ENCODE measurements around the gene LACC1.

DNA sequence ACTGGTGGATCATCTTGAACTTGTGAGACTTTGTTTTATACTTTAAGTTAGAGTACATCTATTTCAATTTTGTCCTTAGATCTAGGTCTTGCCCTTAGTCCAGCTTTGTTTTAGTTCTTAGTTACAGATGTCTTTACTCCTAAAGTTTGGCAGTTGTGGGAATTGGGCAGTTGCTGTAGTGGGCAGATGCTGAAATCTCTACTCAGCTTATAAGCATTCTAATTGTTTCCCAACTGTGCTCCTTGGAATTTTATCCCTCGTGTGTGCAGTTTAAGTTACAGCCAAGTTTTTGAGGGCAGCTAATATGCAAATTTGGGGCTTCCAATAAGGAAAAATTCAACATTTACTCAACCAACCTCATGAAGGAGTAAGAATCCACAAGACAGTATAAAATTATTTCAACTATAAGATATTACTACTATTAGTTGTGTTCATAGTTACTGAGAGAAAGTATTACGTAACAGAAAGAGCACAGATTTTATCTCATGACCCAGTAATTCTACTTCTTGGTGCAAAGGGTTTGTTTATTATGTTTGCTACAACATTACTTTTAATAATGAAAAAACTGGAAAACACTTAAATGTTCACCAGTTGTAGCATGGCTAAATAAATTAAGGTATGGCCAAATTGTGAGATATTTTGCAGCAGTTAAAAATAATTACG is 33.1 kb upstream of the LACC1 start:
- no peak for TF ChIP-seq POLR2A (IDR thresholded peaks at IDR 0.05; ENCODE audit: low read depth, low read length)
- no peak for TF ChIP-seq POLR2AphosphoS5 (IDR thresholded peaks at IDR 0.05; ENCODE audit: low read depth, low read length)
